Renal cortex interstitium (tissue), 11 donors: ENCODE measurements around the gene OSBPL2. TPM values are rescaled to one million over a fixed set of nuclear protein-coding genes. Genes with fewer than 3 reads are reported as not detected.

ENCODE experiments used
- DNase-seq, 11 donors: peaks; one replicate each; pipeline ENCODE4 v3.0.0-alpha.2; 2013; ENCODE audit warnings: low read depth in 9 of 11, low spot score in 4 of 11; ENCODE audit errors: extremely low read depth in 1 of 11
- polyA plus RNA-seq, 3 donors: library from polyadenylated mRNA; unstranded; fragments of 120-200 nt; gene quantifications; one replicate each; pipeline ENCODE4 v1.2.1, GENCODE V29; 2013; ENCODE audit not compliant: insufficient read length in 3 of 3

OSBPL2 gene
- polyA plus RNA-seq, 3 donors = 30.2 to 44.5 (median 30.8) TPM

DNA sequence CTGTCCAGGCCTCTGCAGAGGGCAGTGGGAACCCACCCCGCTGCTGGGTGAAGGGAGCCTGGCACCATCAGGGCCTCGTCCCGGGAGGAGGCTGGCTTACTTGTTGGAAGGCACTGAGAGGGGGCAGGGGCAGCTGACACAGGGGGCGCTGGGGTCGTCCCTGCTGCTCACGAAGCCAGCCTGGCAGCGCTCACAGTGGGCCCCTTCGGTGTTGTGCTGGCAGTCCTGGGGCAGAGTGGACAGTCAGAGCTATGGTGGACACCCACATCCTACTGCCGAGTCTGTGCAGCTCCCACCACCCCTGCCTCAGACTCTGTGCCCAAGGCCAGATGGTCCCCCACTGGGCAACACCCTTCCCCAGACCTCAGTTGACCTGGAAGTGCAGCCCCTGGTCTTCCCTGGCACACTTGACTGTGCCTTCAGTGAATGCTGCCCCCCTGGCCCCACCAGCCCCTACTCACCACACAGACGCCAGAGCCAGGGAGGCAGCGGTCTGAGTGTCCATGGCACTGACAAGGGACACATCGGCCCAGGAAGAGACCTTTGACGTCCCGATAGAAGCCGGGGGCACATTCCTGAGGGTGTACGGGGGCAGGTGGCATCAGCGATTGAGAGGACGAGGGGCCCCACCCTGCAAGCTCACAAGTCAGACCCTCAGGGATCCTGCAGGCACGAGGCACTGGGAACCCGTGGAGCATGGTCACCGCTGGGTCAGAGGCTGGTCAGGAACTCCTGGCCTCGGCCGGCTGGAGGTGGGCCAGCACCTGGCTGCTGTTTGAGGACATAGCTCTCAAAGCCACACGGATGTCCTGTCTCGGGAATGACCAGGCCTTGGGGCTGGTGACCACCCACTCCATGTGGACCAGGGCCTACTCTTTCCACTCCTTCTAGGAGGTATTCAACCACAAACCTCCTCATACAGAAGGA, 85.9 kb downstream of the OSBPL2 start:
- DNase-seq = no peak

DNA sequence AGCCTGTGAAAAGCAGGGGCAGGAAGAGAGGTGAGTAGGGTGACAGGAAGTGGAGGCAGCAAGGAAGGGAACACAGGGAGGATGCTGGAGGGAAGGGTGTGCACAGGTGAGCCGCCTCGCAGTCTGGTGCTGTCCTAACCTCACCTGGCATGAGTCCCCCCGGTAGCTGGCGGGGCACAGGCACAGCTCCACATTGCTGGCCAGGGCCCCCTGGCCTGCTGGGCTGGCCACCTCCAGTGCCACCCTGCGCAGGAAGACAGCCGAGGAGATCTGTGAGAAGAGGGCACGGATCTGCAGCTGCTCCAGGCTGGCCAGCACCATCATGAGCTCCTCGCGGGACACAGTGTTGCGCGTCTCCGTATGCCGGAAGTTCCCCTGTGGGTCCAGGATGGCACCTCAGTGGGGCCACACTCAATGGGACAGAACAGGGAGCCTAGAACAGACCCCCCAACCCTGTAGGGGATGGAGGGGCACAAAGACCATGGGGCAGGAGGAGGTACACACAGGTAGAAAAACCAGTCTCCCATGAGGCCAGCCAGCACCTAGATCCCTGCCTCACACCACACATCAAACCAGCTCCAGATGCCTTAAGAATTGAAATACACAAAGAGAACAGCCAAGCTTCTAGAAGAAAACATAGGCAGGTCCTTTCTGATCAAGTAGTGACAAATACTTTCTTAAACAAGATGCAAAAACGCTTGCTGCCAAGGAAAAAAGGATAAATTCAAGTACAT, 87.0 kb downstream of the OSBPL2 start:
- DNase-seq = no peak

DNA sequence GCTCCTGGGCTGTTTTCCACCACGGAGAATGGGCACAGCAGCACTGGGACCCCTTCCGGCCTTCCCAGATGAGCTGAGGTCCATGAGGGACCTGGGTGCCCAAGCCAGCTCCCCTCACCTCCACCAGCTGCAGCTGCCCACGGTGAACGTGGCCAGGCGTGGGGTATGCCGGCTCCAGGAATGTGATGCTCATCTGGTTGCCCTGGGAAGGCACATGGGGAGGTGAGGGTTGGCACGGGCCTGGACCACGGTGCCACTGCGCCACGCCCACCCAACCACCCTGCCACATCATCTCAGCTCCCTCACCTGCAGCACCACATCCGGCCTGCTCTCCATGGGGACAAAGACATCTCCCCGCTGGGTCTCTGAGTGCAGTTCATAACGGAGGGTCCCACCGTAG, 88.2 kb downstream of the OSBPL2 start:
- DNase-seq = no peak

DNA sequence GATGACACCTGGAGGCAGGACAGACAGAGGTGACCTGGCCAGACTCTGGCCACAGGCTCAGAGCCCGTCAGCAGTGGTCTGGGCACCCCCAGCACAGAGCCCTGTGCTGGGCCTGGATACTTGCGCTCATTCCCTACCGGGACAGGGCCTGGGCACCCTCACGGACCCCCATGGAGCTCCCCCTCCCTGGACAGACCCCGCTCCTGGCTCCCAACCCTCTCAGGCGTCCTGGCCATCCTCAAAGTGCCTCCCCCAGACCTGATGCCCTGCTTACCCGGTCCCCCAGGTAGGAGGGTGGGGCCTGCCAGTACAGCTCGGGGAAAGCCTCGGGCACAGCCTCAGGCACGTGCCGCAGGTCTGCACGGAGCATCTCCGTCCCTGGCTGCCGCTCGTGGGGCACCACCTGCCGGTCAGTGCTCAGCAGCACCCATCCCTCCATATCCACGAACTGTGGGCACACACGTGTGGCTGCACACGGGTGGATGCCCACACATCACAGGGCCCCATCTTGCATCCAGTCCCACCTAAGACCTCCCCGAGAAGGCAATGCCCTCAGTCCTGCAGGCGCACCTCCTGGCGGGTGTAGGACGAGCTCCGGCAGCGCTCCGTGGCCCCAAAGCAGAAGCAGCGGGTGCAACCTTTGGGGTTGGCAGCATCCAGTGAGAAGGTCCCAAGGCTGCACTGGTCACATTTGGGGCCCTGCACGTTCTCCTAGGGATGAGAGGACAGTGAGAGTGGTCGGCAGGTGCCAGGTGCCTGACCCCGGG, 88.8 kb downstream of the OSBPL2 start:
- no peak for DNase-seq

DNA sequence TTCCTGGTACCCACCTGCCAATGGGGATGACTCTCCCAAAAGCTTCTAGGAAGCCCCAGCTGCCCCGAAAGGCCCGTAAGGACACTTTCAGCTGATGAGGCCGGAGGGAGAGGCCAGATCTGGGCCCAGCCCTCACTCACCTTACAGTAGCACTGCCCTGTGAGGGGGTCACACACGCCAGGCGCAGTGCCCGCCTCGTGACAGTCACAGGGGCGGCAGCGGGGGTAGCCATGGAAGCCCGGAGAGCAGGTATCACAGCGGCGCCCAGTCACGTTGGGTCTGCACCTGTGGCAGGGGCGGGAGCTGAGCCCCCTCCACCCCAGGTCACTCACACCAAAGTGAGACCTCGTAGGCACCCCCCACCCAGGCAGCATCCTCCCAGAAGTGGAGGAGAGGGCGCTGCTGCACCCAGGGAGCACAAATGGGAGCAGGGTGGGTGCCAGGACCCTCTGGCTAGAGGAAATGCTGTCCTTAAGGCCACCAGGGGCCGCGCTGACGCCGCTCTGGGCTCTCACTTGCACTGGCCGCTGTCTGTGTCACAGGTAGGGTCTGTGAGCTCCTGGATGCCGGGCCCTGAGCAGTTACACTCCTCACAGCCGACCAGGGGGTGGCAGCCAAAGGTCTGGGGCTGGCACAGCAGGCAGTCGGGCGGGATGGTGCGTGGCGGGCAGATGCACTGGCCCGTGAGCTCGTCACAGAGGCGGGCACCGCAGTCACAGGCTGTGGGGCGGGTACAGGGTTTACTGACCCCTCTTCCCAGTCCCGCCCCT, 89.6 kb downstream of the OSBPL2 start:
- DNase-seq = no peak

DNA sequence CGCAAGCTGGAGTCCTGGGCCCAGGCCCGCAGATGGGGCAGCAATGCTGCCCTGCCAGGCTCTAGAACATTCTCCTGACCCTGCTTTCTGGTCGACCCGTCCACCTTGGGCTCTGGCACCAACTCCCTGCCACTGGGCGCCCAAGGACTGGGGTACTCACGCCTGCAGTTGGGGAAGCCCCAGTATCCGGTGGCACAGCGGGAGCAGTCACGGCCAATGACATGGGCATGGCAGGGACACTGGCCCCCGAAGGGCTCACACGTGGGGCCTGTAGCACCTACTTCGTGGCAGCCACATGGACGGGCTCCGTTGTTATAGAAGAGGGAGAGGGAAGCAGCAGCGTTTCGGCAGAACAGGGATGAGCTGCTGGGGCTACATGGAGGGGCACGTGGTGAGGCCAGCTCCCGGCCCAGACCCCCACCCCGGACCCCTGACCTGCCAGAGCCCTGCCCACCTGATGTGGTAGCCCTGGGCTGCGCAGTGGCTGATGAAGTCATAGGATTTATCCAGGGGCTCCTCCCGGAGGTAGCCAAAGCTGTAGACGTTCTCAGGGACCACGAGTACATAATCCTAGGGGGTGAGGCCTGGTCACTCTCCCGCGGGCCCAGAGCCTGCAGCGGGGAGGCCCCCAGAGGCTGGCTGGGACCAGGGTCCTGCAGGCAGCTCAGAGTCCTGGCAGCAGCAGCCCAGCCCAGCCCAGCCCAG, 90.5 kb downstream of the OSBPL2 start:
- DNase-seq = no peak

DNA sequence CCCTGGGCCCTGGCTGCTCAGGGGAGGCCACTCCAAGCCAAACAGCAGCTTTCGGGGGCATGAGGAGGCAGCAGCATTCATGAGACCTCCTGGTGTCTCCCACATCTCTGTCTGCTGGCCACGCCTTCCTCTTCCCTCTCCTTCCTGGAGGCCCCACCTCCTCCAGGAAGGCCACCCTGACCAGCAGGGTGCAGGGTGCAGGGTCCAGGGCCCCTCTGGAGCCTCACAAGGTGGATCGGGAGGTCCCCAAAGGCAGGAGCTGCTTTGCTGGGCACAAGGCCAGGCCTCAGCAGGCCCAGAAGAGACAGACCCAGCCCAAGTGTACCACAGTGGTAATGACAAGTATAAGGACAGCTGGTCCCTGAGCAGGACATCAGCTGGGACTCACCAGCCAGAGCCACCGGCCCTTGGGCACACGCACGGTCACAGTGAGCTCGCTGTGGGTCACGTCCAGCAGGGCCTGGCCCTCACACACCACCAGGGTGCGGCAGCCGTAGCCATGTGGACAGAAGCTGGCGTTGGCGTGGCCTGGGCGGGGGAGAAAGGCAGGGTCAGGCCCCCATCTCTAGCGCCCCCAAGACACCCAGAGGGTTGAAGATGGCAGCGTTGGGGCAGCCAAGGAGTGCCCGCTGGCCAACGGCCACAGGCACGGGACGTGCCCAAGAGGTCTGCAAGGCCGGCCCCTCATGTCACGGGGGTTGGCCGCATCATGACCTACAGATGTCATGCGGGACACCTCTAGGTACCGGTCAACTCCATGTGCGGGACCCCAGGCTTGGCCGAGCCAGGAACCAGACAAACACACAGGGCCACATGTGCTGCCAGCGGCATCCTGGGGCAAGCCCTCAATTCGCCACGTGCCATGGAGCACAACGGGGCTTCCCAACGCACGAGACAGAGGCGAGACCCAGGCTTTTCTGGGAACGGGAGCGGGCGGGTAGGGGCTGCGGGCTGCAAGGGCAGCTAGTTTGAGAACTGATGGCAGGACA, 91.4 kb downstream of the OSBPL2 start:
- no peak for DNase-seq

DNA sequence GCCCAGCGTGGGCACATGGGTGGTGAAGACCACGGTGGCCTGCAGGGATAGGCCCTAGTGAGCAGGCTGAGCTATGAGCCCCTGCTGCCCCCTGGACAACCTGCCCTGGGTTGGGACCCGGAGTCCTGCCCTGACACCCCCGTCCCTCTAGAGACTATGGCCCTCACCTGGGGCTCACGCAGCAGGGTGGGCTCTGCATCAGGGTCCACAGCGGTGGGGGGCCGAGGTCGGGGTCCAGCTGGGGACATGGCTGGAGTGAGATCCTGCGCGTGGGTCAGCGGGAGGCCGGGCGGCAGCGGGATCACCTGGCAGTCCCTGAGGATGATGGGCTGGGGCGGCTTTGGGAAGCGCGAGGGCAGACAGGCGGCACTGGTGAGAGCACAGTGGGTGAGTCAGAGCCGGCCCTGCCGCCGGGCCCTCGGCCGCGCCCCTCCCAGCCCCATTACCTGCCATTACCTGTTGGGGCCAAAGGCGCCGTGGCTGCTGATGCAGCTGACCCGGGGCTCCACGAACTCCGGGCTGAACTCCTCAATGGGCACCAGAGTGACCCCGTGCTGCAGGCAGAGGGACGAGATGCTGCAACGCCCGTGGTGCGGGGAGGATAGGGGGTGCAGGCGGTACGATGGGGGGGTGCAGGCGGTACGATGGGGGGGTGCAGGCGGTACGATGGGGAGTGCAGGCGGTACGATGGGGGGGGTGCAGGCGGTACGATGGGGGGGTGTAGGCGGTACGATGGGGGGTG, 92.4 kb downstream of the OSBPL2 start:
- no peak for DNase-seq

DNA sequence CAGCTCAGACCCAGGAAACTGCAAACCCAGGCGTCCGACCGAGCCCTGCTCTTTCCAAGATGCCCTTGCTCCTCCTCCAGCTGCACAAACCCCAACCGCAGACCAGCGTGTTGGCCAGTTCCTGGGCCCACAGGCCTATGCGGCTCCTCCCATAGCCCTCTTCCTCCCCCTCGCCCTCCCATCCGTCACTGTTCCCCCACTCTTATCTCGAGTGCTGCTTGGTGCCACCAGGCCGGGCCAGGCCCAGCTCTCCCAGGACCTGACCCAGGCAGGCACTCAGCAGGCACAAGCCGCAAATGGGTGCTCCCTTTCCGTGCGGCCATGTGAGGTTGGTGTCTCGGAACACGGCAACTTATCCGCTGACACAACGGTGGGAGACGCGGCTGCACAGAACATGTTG, 93.0 kb downstream of the OSBPL2 start:
- no peak for DNase-seq

DNA sequence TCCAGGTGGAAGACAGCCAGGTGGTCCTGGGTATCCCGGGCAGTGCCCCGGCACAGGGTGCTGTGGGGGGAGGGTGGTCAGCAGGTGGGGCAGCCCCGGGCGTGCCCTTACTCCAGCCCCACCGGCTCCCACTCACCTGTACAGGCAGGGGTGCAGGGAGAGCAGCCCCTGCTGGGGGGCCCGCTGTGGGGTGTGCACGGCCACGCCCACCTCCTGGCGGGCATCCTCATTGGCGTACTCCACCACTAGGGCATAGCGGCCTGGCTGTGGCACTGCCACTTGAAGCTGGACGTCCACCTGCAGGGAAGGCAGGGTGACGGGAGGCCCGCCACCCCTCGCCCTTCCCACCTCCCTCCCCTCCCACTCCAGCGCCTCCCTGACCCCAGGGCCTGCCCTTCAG, 94.1 kb downstream of the OSBPL2 start:
- no peak for DNase-seq

DNA sequence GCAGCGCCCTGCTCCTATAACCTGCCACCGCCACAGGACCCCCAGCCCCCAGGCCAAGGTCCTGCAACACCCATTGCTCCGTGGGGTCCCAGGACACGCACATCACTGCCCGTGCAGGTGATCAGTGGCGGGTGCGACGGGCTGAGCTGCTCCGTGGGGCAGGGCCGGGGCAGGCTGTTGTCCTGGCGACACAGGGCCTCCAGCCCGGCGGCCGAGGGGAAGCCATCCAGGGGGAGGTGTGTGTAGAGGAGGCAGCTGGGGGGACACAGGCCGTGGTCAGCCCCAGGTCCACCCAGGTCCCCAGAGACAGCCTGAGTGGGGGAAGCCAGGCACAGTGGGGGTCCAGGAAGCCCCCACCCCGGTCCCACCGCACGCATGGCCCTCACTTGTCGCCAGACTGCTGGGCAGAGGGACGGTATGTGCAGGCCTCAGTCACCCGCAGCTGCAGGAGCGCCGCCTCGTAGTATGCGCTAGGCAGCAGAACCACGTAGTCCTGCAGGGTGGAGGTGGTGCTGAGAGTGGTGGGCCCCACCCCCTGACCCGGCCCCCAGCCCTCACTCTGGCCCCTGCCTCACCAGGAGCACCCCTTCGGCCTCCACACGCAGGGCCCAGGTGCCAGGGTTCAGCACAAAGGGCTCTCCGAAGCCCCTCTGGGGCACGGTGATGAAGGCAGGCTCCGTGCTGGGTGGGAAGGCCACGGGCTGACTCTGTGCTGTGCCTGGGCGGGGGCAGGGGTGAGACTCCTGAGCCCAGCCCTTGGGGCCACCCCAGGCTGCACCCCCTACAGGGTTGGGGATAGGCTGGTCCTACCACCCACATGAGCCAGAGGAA, 94.9 kb downstream of the OSBPL2 start:
- DNase-seq = no peak

DNA sequence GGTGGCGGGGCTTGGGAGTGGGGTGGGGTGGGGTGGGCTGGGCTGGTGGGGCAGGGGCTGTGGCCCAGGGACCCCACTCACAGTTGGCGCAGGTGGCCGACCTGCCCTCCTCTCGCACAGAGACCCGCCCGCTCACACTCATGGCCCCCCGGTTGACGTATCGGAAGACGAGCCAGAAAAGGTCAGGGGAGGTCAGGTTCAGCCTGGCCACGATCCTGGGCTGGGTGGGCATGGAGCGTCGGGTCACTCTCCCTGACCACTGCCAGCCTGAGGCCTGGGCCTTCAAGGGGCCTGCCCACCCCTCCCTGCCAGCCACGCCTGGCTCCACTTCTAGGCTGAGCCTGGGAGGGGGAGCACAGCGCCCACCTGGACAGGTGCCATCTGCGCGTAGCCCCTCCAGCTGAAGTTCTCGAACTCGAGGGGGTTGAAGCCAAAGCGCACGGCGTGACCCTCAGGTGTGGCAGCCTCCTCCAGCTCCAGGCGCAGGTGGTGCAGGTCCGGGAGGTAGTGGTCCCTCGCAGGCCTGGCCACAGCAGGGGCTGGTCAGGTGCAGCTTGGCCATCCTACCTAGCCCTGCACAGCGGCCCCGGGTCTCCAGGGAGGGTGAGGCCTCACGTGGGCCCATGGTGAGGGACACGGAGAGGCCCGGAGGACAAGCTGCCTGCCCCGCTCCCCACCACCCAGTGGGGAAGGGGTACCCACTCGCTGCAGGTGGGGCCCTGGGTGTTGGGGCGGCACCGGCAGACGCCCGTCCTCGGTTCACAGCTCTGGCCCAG, 95.7 kb downstream of the OSBPL2 start:
- no peak for DNase-seq

DNA sequence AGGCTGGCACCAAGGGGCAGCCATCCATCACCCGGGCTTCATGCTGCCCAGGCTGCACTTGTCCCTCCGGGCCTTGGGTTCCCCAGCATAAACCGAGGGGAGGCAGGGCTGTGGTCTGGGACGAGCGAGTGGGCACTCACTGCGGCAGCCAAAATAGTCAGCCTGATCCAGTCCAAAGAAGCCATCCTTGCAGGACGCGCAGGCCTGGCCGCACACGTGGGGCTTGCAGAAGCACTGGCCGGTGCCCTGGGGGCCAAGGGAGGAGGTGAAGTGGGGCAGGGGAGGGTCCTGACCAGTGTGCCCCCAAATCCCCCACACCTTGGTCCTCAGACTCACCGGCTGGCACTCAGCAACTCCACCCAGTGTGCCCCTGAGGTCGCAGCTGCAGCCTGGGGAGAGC, 96.6 kb downstream of the OSBPL2 start:
- no peak for DNase-seq

DNA sequence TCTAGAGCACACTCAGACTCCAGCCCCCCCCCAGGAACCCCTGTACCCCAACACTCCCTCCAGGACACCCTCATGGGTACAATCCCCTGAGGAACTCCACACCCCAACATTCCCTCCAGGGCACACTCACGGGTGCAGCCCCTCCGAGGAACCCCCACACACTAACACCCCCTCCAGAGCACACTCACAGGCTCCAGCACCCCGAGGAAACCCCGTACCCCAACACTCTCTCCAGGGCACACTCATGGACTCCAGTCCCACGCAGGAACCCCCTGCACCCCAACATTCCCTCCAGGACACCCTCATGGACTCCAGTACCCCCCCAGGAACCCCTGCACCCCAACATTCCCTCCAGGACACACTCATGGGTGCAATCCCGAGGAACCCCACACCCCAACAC, 97.2 kb downstream of the OSBPL2 start:
- no peak for DNase-seq

DNA sequence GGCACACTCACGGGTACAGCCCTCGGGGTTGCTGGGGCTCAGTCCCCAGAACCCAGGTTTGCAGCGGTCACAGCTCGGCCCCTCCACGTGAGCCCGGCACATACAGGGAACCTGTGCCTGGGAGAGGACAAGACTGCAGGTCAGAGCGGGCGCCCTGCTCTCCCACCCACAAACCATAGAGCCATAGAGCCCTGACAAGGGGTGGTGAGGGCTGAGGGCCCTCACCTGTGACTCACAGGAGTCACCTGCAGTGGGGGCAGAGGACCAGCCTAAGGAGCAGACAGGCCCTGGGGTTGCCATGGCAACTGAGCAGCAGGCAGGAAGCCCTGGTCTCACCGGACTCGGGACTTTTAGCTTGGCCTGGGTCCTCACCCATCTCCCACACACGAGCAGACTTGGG, 98.0 kb downstream of the OSBPL2 start:
- DNase-seq = no peak
